Right atrium auricular region (tissue), 2 donors: ENCODE results near the gene PTPN23. TPM values are rescaled to one million over a fixed set of nuclear protein-coding genes. Genes with fewer than 3 reads are reported as not detected.

ENCODE experiments used
- DNase-seq: peaks from one replicate; pipeline ENCODE4 v3.0.0-alpha.2; 2019; ENCODE audit warnings: low spot score
- H3K27ac ChIP-seq, 2 donors: fragments of 200-600 bp; sonication (generic); 1 replicate in 1 of 2; 2 replicates in 1 of 2; pipeline ENCODE4 v1.5.1; 2016 to 2019
- H3K27me3 ChIP-seq, 2 donors: fragments of 200-600 bp; sonication (generic); one replicate each; pipeline versions ENCODE4 v1.5.1 to v1.6.0; 2017 to 2019
- H3K36me3 ChIP-seq: fragments of 200-600 bp; sonication (generic); one replicate; pipeline ENCODE4 v1.5.1; 2016
- H3K4me1 ChIP-seq, 2 donors: fragments of 200-600 bp; sonication (generic); one replicate each; pipeline versions ENCODE4 v1.5.1 to v1.6.0; 2017 to 2019
- H3K4me3 ChIP-seq, 2 donors: fragments of 200-600 bp; sonication (generic); 1 replicate in 1 of 2; 2 replicates in 1 of 2; pipeline ENCODE4 v1.5.1; 2017 to 2019; ENCODE audit warnings: mild to moderate bottlenecking in 1 of 2, moderate library complexity in 1 of 2
- H3K9me3 ChIP-seq, 2 donors: fragments of 200-600 bp; sonication (generic); one replicate each; pipeline ENCODE4 v1.5.1; 2019
- CTCF ChIP-seq, 2 donors: fragments of 200-600 bp; sonication (generic); IDR thresholded peaks; one replicate each; pipeline ENCODE4 v1.5.1; 2019; ENCODE audit warnings: antibody characterized with exemption in 2 of 2
- total RNA-seq, 2 donors: library from RNA; depleted of rRNA; stranded (reverse); fragments of >200 nt; gene quantifications; one replicate each; pipeline ENCODE4 v1.1.0, GENCODE V29; 2016

The PTPN23 gene
- total RNA-seq, 2 donors from 2014 or later = 13.7 to 18.8 TPM

- H3K4me3 ChIP-seq = no peak overlapping the region
- peaks cover 6% of the 10 kb centered on the region for H3K36me3 ChIP-seq
- H3K27me3 ChIP-seq = no peaks in the 10 kb centered on the region
- TF ChIP-seq CTCF (IDR thresholded peaks at IDR 0.05) = no peak
- DNase-seq = no peak
- H3K4me1 ChIP-seq = peaks cover 0 to 43% of the 10 kb centered on the region in 2 donors
- H3K27ac ChIP-seq = no peak overlapping the region
- no peaks in the 10 kb centered on the region for H3K9me3 ChIP-seq
These were observed 3.6 kb downstream of the PTPN23 start for GRCh38 chr3:47384425-47384824.

- DNase-seq = no peak
- peaks cover 0 to 37% of the 10 kb centered on the region in 2 donors for H3K4me1 ChIP-seq
- TF ChIP-seq CTCF (IDR thresholded peaks at IDR 0.05) = no peak
- H3K27me3 ChIP-seq = no peaks in the 10 kb centered on the region
- H3K9me3 ChIP-seq = no peaks in the 10 kb centered on the region
- H3K36me3 ChIP-seq = peaks cover 6% of the 10 kb centered on the region
- no peak overlapping the region for H3K27ac ChIP-seq
- no peak overlapping the region for H3K4me3 ChIP-seq
These were observed 4.2 kb downstream of the PTPN23 start for GRCh38 chr3:47385007-47385406.

GRCh38 chr3:47385796-47386195, 5.0 kb downstream of the PTPN23 start:
- Histone ChIP-seq H3K27ac (no peak overlapping the region), H3K4me1 (peaks cover 0 to 34% of the 10 kb centered on the region in 2 donors), H3K36me3 (peaks cover 6% of the 10 kb centered on the region), H3K9me3 (no peaks in the 10 kb centered on the region), H3K27me3 (no peaks in the 10 kb centered on the region), H3K4me3 (no peak overlapping the region)
- no peak for DNase-seq
- TF ChIP-seq CTCF (IDR thresholded peaks at IDR 0.05) = no peak

GRCh38 chr3:47392933-47393332, 12.1 kb downstream of the PTPN23 start:
- Histone ChIP-seq H3K4me1 (peaks cover 0 to 33% of the 10 kb centered on the region in 2 donors), H3K4me3 (no peak overlapping the region), H3K27ac (no peak overlapping the region), H3K27me3 (no peaks in the 10 kb centered on the region), H3K9me3 (no peaks in the 10 kb centered on the region), H3K36me3 (peaks cover 6% of the 10 kb centered on the region)
- DNase-seq = no peak
- TF ChIP-seq CTCF (IDR thresholded peaks at IDR 0.05) = no peak

- H3K9me3 ChIP-seq = no peaks in the 10 kb centered on the region
- no peak for TF ChIP-seq CTCF (IDR thresholded peaks at IDR 0.05)
- H3K4me1 ChIP-seq = peaks cover 0 to 33% of the 10 kb centered on the region in 2 donors
These were observed 13.5 kb downstream of the PTPN23 start for GRCh38 chr3:47394140-47394870.

GRCh38 chr3:47394881-47395280, 14.1 kb downstream of the PTPN23 start:
- Histone ChIP-seq H3K9me3 (no peaks in the 10 kb centered on the region), H3K4me1 (peaks cover 0 to 33% of the 10 kb centered on the region in 2 donors), H3K27ac (peak overlapping the region; percentile 20 to 48), H3K36me3 (peaks cover 13% of the 10 kb centered on the region), H3K27me3 (no peaks in the 10 kb centered on the region), H3K4me3 (no peak overlapping the region)
- no peak for TF ChIP-seq CTCF (IDR thresholded peaks at IDR 0.05)
- DNase-seq = no peak

More at GRCh38 chr3:47394140-47394870, 13.5 kb downstream of the PTPN23 start:
- DNase-seq = no peak
- Histone ChIP-seq H3K27me3 (no peaks in the 10 kb centered on the region), H3K4me3 (no peak overlapping the region), H3K27ac (peak overlapping the region; percentile 20 to 48), H3K36me3 (peaks cover 8% of the 10 kb centered on the region)
